Stimulated activated CD4-positive, alpha-beta T cell treated with anti-CD3 and anti-CD28 coated beads, Interleukin-1b, Interleukin-23, amount 100 ng/mL, for 1 hour (primary cell): ENCODE results near the gene PFKFB1.
A peak's percentile ranks its signal among the peaks of the same experiment; 100 is the strongest.

Experiments used
- DNase-seq, 2 donors: peaks; one replicate each; pipeline ENCODE4 v3.0.0-alpha.2; 2020; ENCODE audit warnings: low read depth in 2 of 2

PFKFB1 gene

GRCh38 chrX:54922547-54922946 is 71.4 kb downstream of the PFKFB1 start:
- no peak for DNase-seq

GRCh38 chrX:54921427-54922021 is 72.5 kb downstream of the PFKFB1 start:
- DNase-seq, result peak in 1 of 2 donors; percentile 20

- DNase-seq, result no peak
These were observed 73.2 kb downstream of the PFKFB1 start, which contains the start of gene TRO for GRCh38 chrX:54920610-54921426. TSS of gene TRO (plus strand) at chrX:54920824. CDS start at chrX:54922247, 1,423 bp downstream.

GRCh38 chrX:54909941-54910340 is 84.0 kb downstream of the PFKFB1 start:
- DNase-seq, result no peak

GRCh38 chrX:54894159-54894558 is 99.8 kb downstream of the PFKFB1 start:
- DNase-seq, result no peak

GRCh38 chrX:54891573-54891972 is 102.4 kb downstream of the PFKFB1 start:
- DNase-seq, result no peak

- DNase-seq, result no peak
These were observed 108.2 kb downstream of the PFKFB1 start for GRCh38 chrX:54885740-54886139.
